Measurements from ENCODE around the gene PIK3R2. TPM values are rescaled to one million over a fixed set of nuclear protein-coding genes. Genes with fewer than 3 reads are reported as not detected.

Gene PIK3R2
- total and polyA plus RNA-seq, 2 of the 8 experiments (the other 6 are each of a cell fraction or from before 2014, with no cell fraction given): 21.7 to 57.1 TPM

- Histone ChIP-seq H2BK120ac (replicated peaks; ENCODE audit: low read depth, low read length) (no peak overlapping the region), H2AK5ac (ENCODE audit: low read depth, low read length) (no peak overlapping the region), H3K56ac (replicated peaks; ENCODE audit: insufficient read length, low read depth, low read length) (no peak overlapping the region), H3K23ac (ENCODE audit: insufficient read length) (no peak overlapping the region), H3K14ac (ENCODE audit: insufficient read length) (no peak overlapping the region), H3K36me3 (ENCODE audit: control insufficient read depth in 2 of 4, insufficient read depth in 4 of 4, low read length in 3 of 4) (no peaks in the 10 kb centered on the region), H3K79me1 (ENCODE audit: low read depth, low read length) (no peaks in the 10 kb centered on the region), H3K27ac (ENCODE audit: low read depth, low read length) (no peak overlapping the region), H3K18ac (ENCODE audit: extremely low read depth, low read length) (no peak overlapping the region), H4K5ac (ENCODE audit: insufficient read length, low read depth, low read length) (no peak overlapping the region), H3K27me3 (replicated peaks in 1 of 4; ENCODE audit: control insufficient read depth in 3 of 4, extremely low read depth in 1 of 4, insufficient read depth in 3 of 4, low read length in 3 of 4) (no peaks in the 10 kb centered on the region), H2BK15ac (ENCODE audit: low read length) (no peak overlapping the region), H3K9me3 (ENCODE audit: insufficient read depth in 2 of 2, low read depth in 1 of 2, low read length in 1 of 2) (no peaks in the 10 kb centered on the region), H4K91ac (replicated peaks; ENCODE audit: insufficient read length, low read length) (no peak overlapping the region), H3K4me1 (replicated peaks in 1 of 4; ENCODE audit: control insufficient read depth in 3 of 4, insufficient read depth in 4 of 4, low read length in 3 of 4) (peaks cover 0 to 8% (median 7%) of the 10 kb centered on the region in 4 experiments; a peak in 5 of 7 replicates), H3K9ac (replicated peaks in 1 of 4; ENCODE audit: extremely low read depth in 1 of 4, low read depth in 3 of 4, low read length in 3 of 4) (no peak overlapping the region), H4K20me1 (replicated peaks in 1 of 2; ENCODE audit: control insufficient read depth in 1 of 2, insufficient read depth in 2 of 2, low read length in 2 of 2) (no peaks in the 10 kb centered on the region), H3K4me2 (ENCODE audit: insufficient read depth in 1 of 2, low read depth in 2 of 2, low read length in 2 of 2) (no peak overlapping the region), H2BK12ac (ENCODE audit: low read depth, low read length) (no peak overlapping the region), H2AFZ (ENCODE audit: low read length) (no peak overlapping the region), H2BK20ac (ENCODE audit: low read length) (no peak overlapping the region), H3K4ac (replicated peaks; ENCODE audit: insufficient read length, low read depth, low read length) (no peak overlapping the region), H2BK5ac (ENCODE audit: low read depth, low read length) (no peak overlapping the region), H3K23me2 (ENCODE audit: low read depth, low read length) (no peaks in the 10 kb centered on the region; the same call in 1 of the 2 replicates), H4K8ac (ENCODE audit: extremely low read depth, insufficient read depth, low read length) (no peak overlapping the region), H3K4me3 (ENCODE audit: extremely low read depth in 1 of 4, insufficient read depth in 2 of 4, low read depth in 3 of 4, low read length in 4 of 4) (no peak overlapping the region), H3K79me2 (ENCODE audit: control insufficient read depth in 1 of 2, insufficient read depth in 2 of 2, low read length in 2 of 2) (no peaks in the 10 kb centered on the region)
- 96% methylated on average over 3 of the region's 3 CpGs; no CpG with 5 or more reads in 1 of the 2 experiments for WGBS, 2 experiments (ENCODE audit: extremely low coverage in 1 of 2, insufficient coverage in 1 of 2, insufficient read length in 1 of 2, insufficient replicate concordance in 2 of 2, low coverage in 1 of 2, low lambda C conversion rate in 2 of 2, missing lambda C conversion rate in 1 of 2)
- CTCF ChIA-PET (ENCODE audit: partially characterized antibody): interaction anchor here (1.3 to 8.3 kb wide), 6 partner anchors 10 to 105 kb away, joined by 3 to 87 read pairs (median 28); partner anchors contain the start of gene RAB3A
- no peak for TF ChIP-seq HDAC2 (IDR thresholded peaks at IDR 0.05; ENCODE audit: borderline replicate concordance in 1 of 2, low read depth in 2 of 2, low read length in 2 of 2)
- FAIRE-seq (no peak), DNase-seq (ENCODE audit: low read depth in 1 of 2, low spot score in 2 of 2) (no peak)
- POLR2A ChIA-PET (ENCODE audit: partially characterized antibody): interaction anchor here (3.3 to 6.5 kb wide), 2 partner anchors 9 to 14 kb away, joined by 24 to 59 read pairs; partner anchors contain the start of gene RAB3A
These were observed 65.6 kb downstream of the PIK3R2 start for GRCh38 chr19:18218600-18218999.

Small RNA genes lying within 50 kb of the gene (small RNA-seq; reads per million reads assigned to genes)
- not detected for gene IFI30 (ENCODE audit: insufficient read depth)

Other genes with a start within 250 kb of the PIK3R2 start
- 101 and 103 TPM in 2 replicates for gene CCDC124, start 220.1 kb upstream of the PIK3R2 start, total RNA-seq (2021; fragmentation: NEBNext Ultra II Directional; extraction: Animal tissue kit (Norgen Biotek cat#: 25700))
- 95.2 and 135 TPM in 2 replicates for gene CCDC124, start 220.1 kb upstream of the PIK3R2 start, polyA plus RNA-seq (2011; rRNA removed)
- gene KCNN1, start 186.1 kb upstream of the PIK3R2 start, total RNA-seq (2021; fragmentation: NEBNext Ultra II Directional; extraction: Animal tissue kit (Norgen Biotek cat#: 25700)): 9.3 and 11.0 TPM in 2 replicates
- 12.5 and 19.3 TPM in 2 replicates for gene KCNN1, start 186.1 kb upstream of the PIK3R2 start, polyA plus RNA-seq (2011; rRNA removed)
- 6.2 and 6.9 TPM in 2 replicates for gene ARRDC2, start 145.0 kb upstream of the PIK3R2 start, total RNA-seq (2021; fragmentation: NEBNext Ultra II Directional; extraction: Animal tissue kit (Norgen Biotek cat#: 25700))
- 5.4 and 5.8 TPM in 2 replicates for gene ARRDC2, start 145.0 kb upstream of the PIK3R2 start, polyA plus RNA-seq (2011; rRNA removed)
- gene IL12RB1, start 66.2 kb upstream of the PIK3R2 start, total RNA-seq (2021; fragmentation: NEBNext Ultra II Directional; extraction: Animal tissue kit (Norgen Biotek cat#: 25700)): not detected in 2 replicates
- gene IL12RB1, start 66.2 kb upstream of the PIK3R2 start, polyA plus RNA-seq (2011; rRNA removed): 0.03 and 0.06 TPM in 2 replicates
- gene MAST3, start 55.4 kb upstream of the PIK3R2 start, total RNA-seq (2021; fragmentation: NEBNext Ultra II Directional; extraction: Animal tissue kit (Norgen Biotek cat#: 25700)): 9.0 TPM in 2 replicates
- gene MAST3, start 55.4 kb upstream of the PIK3R2 start, polyA plus RNA-seq (2011; rRNA removed): 3.4 and 5.5 TPM in 2 replicates
- 25.9 and 28.9 TPM in 2 replicates for gene IFI30, start 20.6 kb downstream of the PIK3R2 start, total RNA-seq (2021; fragmentation: NEBNext Ultra II Directional; extraction: Animal tissue kit (Norgen Biotek cat#: 25700))
- 59.5 and 62.4 TPM in 2 replicates for gene IFI30, start 20.6 kb downstream of the PIK3R2 start, polyA plus RNA-seq (2011; rRNA removed)
- 24.2 and 28.6 TPM in 2 replicates for gene MPV17L2, start 40.1 kb downstream of the PIK3R2 start, total RNA-seq (2021; fragmentation: NEBNext Ultra II Directional; extraction: Animal tissue kit (Norgen Biotek cat#: 25700))
- gene MPV17L2, start 40.1 kb downstream of the PIK3R2 start, polyA plus RNA-seq (2011; rRNA removed): 80.1 and 82.6 TPM in 2 replicates
- gene RAB3A, start 50.9 kb downstream of the PIK3R2 start, total RNA-seq (2021; fragmentation: NEBNext Ultra II Directional; extraction: Animal tissue kit (Norgen Biotek cat#: 25700)): 14.2 and 14.3 TPM in 2 replicates
- gene RAB3A, start 50.9 kb downstream of the PIK3R2 start, polyA plus RNA-seq (2011; rRNA removed): 13.6 and 18.6 TPM in 2 replicates
- gene PDE4C, start 73.3 kb downstream of the PIK3R2 start, total RNA-seq (2021; fragmentation: NEBNext Ultra II Directional; extraction: Animal tissue kit (Norgen Biotek cat#: 25700)): 2.3 and 2.7 TPM in 2 replicates
- gene PDE4C, start 73.3 kb downstream of the PIK3R2 start, polyA plus RNA-seq (2011; rRNA removed): 3.1 and 3.7 TPM in 2 replicates
- 0.31 and 1.0 TPM in 2 replicates for gene IQCN, start 121.3 kb downstream of the PIK3R2 start, total RNA-seq (2021; fragmentation: NEBNext Ultra II Directional; extraction: Animal tissue kit (Norgen Biotek cat#: 25700))
- gene IQCN, start 121.3 kb downstream of the PIK3R2 start, polyA plus RNA-seq (2011; rRNA removed): 0.36 and 0.82 TPM in 2 replicates
- 77.5 and 95.8 TPM in 2 replicates for gene JUND, start 128.5 kb downstream of the PIK3R2 start, total RNA-seq (2021; fragmentation: NEBNext Ultra II Directional; extraction: Animal tissue kit (Norgen Biotek cat#: 25700))
- 54.0 and 64.4 TPM in 2 replicates for gene JUND, start 128.5 kb downstream of the PIK3R2 start, polyA plus RNA-seq (2011; rRNA removed)
- gene LSM4, start 169.9 kb downstream of the PIK3R2 start, total RNA-seq (2021; fragmentation: NEBNext Ultra II Directional; extraction: Animal tissue kit (Norgen Biotek cat#: 25700)): 319 and 344 TPM in 2 replicates
- gene LSM4, start 169.9 kb downstream of the PIK3R2 start, polyA plus RNA-seq (2011; rRNA removed): 302 and 380 TPM in 2 replicates
- 33.2 and 33.4 TPM in 2 replicates for gene PGPEP1, start 187.4 kb downstream of the PIK3R2 start, total RNA-seq (2021; fragmentation: NEBNext Ultra II Directional; extraction: Animal tissue kit (Norgen Biotek cat#: 25700))
- gene PGPEP1, start 187.4 kb downstream of the PIK3R2 start, polyA plus RNA-seq (2011; rRNA removed): 16.6 and 17.0 TPM in 2 replicates
- gene GDF15, start 233.0 kb downstream of the PIK3R2 start, total RNA-seq (2021; fragmentation: NEBNext Ultra II Directional; extraction: Animal tissue kit (Norgen Biotek cat#: 25700)): 4.1 and 5.0 TPM in 2 replicates
- 8.5 and 18.8 TPM in 2 replicates for gene GDF15, start 233.0 kb downstream of the PIK3R2 start, polyA plus RNA-seq (2011; rRNA removed)
- 0.20 and 0.23 TPM in 2 replicates for gene LRRC25, start 244.5 kb downstream of the PIK3R2 start, total RNA-seq (2021; fragmentation: NEBNext Ultra II Directional; extraction: Animal tissue kit (Norgen Biotek cat#: 25700))
- gene LRRC25, start 244.5 kb downstream of the PIK3R2 start, polyA plus RNA-seq (2011; rRNA removed): 0.31 and 0.41 TPM in 2 replicates